ENCODE data around the gene PLIN3. TPM values are rescaled to one million over a fixed set of nuclear protein-coding genes. Genes with fewer than 3 reads are reported as not detected.
A peak's percentile ranks its signal among the peaks of the same experiment; 100 is the strongest.

PLIN3 gene
- total and polyA plus RNA-seq, 9 of the 15 experiments (the other 6 are each of a cell fraction or from before 2014, with no cell fraction given): 7.5 to 75.6 (median 43.1) TPM

DNA sequence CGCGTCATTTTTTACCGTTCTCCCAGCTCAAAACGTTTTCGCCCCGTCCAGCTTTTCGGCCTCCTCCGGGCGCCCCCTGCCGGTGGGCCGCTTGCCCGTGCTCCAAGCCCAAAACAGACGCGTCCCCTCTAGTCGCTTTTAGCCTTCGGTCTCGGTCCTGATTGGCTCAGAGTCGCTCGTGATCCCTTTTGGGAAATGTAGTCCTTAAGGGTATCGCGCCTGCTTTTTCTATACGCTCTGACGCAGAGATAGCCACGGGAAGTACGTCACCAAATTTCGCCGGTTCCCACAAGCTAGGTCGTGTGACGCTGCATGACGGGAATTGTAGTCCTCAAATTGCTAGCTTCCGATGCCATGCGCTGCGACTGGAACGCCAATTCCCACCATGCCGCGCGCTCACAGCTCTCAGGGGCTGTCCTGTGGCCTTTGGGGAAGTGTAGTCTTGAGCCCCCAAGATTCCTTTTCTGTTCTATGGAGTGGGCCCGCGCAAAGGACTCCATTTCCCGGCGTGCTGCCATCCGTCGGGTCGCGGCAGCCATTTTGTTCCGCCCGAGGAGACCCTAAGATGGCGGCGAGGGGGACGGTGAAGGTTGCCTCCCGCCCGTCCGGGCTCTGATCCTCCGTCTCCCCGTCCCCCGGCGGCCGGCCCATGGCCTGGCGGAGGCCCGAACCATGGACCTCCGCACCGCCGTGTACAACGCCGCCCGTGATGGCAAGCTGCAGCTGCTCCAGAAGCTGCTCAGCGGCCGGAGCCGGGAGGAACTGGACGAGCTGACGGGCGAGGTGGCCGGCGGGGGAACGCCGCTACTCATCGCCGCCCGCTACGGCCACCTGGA, 76.1 kb downstream of the PLIN3 start, which contains the start of gene FEM1A (continued):
- TF ChIP-seq HNRNPK (IDR thresholded peaks at IDR 0.05; ENCODE audit: low read depth, low read length, poor library complexity, severe bottlenecking) (no peak), ZNF253 (CRISPR knock-in tag; conservative IDR thresholded peaks at IDR 0.05) (no peak), ZC3H4 (CRISPR knock-in tag; IDR thresholded peaks at IDR 0.05; ENCODE audit: borderline replicate concordance) (no peak), ZNF778 (CRISPR knock-in tag; IDR thresholded peaks at IDR 0.05) (no peak), USF1 (CRISPR knock-in tag; IDR thresholded peaks at IDR 0.05) (peak; percentile 91), AFF1 (IDR thresholded peaks at IDR 0.05; ENCODE audit: low read depth in 1 of 2, partially characterized antibody in 2 of 2) (peak; percentile 97 to 100), ZC3H11A (IDR thresholded peaks at IDR 0.05; ENCODE audit: low read depth, low read length) (peak; percentile 100), KLF6 (CRISPR knock-in tag; IDR thresholded peaks at IDR 0.05; ENCODE audit: borderline replicate concordance) (peak; percentile 95; the same call in 1 of the 2 replicates), ETV1 (tag; conservative IDR thresholded peaks at IDR 0.05; ENCODE audit: low read depth) (peak; percentile 58; the same call in 1 of the 2 replicates), SMARCE1 (IDR thresholded peaks at IDR 0.05) (no peak), ZNF12 (CRISPR knock-in tag; IDR thresholded peaks at IDR 0.05) (peak; percentile 62; the same call in 1 of the 2 replicates), NR3C1 (CRISPR knock-in tag; IDR thresholded peaks at IDR 0.05) (no peak), HDAC1 (IDR thresholded peaks at IDR 0.05) (no peak; a peak in 1 of 4 replicates), KLF10 (CRISPR knock-in tag; IDR thresholded peaks at IDR 0.05) (no peak), PHF8 (IDR thresholded peaks at IDR 0.05; ENCODE audit: borderline replicate concordance, low read length) (peak; percentile 81; the same call in 1 of the 2 replicates), ZKSCAN3 (CRISPR knock-in tag; IDR thresholded peaks at IDR 0.05) (no peak), CAMTA2 (CRISPR knock-in tag; conservative IDR thresholded peaks at IDR 0.05) (no peak), ZNF146 (CRISPR knock-in tag; IDR thresholded peaks at IDR 0.05; ENCODE audit: unreplicated experiment) (no peak), NFYB (IDR thresholded peaks at IDR 0.05; ENCODE audit: extremely low read depth, insufficient read length) (peak; percentile 76)
- TF ChIP-seq, protein P1, sequence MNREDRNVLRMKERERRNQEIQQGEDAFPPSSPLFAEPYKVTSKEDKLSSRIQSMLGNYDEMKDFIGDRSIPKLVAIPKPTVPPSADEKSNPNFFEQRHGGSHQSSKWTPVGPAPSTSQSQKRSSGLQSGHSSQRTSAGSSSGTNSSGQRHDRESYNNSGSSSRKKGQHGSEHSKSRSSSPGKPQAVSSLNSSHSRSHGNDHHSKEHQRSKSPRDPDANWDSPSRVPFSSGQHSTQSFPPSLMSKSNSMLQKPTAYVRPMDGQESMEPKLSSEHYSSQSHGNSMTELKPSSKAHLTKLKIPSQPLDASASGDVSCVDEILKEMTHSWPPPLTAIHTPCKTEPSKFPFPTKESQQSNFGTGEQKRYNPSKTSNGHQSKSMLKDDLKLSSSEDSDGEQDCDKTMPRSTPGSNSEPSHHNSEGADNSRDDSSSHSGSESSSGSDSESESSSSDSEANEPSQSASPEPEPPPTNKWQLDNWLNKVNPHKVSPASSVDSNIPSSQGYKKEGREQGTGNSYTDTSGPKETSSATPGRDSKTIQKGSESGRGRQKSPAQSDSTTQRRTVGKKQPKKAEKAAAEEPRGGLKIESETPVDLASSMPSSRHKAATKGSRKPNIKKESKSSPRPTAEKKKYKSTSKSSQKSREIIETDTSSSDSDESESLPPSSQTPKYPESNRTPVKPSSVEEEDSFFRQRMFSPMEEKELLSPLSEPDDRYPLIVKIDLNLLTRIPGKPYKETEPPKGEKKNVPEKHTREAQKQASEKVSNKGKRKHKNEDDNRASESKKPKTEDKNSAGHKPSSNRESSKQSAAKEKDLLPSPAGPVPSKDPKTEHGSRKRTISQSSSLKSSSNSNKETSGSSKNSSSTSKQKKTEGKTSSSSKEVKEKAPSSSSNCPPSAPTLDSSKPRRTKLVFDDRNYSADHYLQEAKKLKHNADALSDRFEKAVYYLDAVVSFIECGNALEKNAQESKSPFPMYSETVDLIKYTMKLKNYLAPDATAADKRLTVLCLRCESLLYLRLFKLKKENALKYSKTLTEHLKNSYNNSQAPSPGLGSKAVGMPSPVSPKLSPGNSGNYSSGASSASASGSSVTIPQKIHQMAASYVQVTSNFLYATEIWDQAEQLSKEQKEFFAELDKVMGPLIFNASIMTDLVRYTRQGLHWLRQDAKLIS (CRISPR knock-in tag; IDR thresholded peaks at IDR 0.05): peak; percentile 69; the same call in 1 of the 2 replicates

All from K562 (cell line).